BLaER1 (cell line): ENCODE data around the gene CHCHD3.

Source experiments
- H3K27ac ChIP-seq: shearing (Covaris generic); formaldehyde crosslinking; 2 replicates; pipeline ENCODE4 v1.8.1; 2022
- H3K27me3 ChIP-seq: shearing (Covaris generic); formaldehyde crosslinking; 2 replicates; pipeline ENCODE4 v1.8.1; 2022
- H3K36me3 ChIP-seq: shearing (Covaris generic); formaldehyde crosslinking; 2 replicates; pipeline ENCODE4 v1.8.1; 2022
- H3K4me1 ChIP-seq: shearing (Covaris generic); formaldehyde crosslinking; 2 replicates; pipeline ENCODE4 v1.8.1; 2022
- H3K4me2 ChIP-seq: shearing (Covaris generic); formaldehyde crosslinking; 2 replicates; pipeline ENCODE4 v1.8.1; 2022
- H3K4me3 ChIP-seq: shearing (Covaris generic); formaldehyde crosslinking; 2 replicates; pipeline ENCODE4 v1.8.1; 2022
- H3K9ac ChIP-seq: shearing (Covaris generic); formaldehyde crosslinking; 2 replicates; pipeline ENCODE4 v1.8.1; 2022
- H3K9me3 ChIP-seq: shearing (Covaris generic); formaldehyde crosslinking; 2 replicates; pipeline ENCODE4 v1.8.1; 2022
- H4K20me1 ChIP-seq: shearing (Covaris generic); formaldehyde crosslinking; 2 replicates; pipeline ENCODE4 v1.8.1; 2022
- Cebpa-rat ChIP-seq: shearing (Covaris generic); IDR thresholded peaks from 2 replicates; pipeline ENCODE4 v1.8.1; 2022

Gene CHCHD3

DNA sequence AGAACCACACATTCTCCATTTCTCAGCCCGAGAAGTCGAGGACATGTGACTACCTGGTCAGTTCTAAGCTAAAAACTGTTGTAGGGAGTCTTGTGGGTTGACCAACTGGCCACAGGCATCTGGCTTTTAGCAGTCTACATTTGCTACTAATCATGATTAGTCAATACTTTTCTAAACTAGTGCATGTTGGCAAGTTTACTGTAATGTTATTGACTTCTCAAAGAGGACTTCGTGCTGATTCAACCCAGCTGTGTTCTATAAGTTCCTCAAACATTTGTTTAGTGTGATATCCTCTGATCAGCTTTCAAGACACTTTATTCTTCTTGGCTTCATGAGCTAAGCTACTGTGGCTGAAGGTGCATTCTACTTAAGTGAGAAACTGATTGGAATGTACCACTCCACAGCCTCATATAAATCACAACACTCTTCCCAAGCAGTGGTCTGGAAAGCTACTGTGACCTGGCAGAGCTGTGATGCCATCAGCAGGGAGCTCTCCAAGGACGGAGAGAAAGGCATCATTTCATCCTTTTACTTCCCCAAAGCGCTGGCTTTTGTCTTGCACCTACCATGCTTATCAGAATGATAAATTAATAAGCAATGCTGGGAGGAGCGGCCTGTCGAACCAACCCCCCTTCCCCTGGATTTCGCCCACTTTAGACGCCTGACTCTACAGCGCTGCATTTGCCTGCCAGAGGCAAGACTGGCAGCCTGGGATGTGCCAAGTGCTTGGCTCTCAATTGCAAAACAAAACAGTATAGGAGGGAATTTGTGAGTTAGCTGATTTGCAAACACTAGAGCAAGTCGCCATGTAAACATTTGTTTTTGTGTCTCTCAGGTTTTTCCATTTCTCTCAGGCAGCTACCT is 298.9 kb downstream of the CHCHD3 start:
- TF ChIP-seq Cebpa-rat, result no peak
- Histone ChIP-seq H3K9me3 (no peaks in the 10 kb centered on the region), H3K9ac (no peak overlapping the region), H3K27me3 (no peaks in the 10 kb centered on the region), H3K36me3 (peaks cover 50% of the 10 kb centered on the region), H3K4me1 (no peaks in the 10 kb centered on the region), H3K4me2 (no peak overlapping the region), H3K27ac (no peak overlapping the region), H4K20me1 (no peaks in the 10 kb centered on the region), H3K4me3 (no peak overlapping the region)

DNA sequence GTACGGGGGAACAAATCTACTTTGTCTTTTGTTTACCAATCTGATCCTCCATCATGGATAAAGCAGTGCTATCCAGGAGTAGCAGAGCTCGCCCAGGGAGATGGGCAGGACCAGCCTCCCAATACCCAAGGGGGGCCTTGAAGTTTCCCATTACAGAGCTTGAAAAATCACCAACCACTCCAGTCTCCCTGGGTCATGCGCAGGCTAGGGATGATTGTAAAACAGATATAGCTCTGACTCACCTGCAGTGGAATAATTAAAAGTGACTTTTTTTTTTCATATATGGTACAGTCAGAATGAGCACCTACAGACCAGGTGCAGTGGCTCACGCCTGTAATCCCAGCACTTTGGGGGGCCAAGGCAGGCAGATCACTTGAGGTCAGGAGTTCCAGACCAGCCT is 301.1 kb downstream of the CHCHD3 start:
- no peak overlapping the region for H3K9ac ChIP-seq
- H3K9me3 ChIP-seq, result no peaks in the 10 kb centered on the region
- H3K36me3 ChIP-seq, result peaks cover 30% of the 10 kb centered on the region
- no peak overlapping the region for H3K4me3 ChIP-seq
- TF ChIP-seq Cebpa-rat, result no peak
- no peak overlapping the region for H3K27ac ChIP-seq
- H4K20me1 ChIP-seq, result no peaks in the 10 kb centered on the region
- no peak overlapping the region for H3K4me2 ChIP-seq
- no peaks in the 10 kb centered on the region for H3K27me3 ChIP-seq
- no peaks in the 10 kb centered on the region for H3K4me1 ChIP-seq

DNA sequence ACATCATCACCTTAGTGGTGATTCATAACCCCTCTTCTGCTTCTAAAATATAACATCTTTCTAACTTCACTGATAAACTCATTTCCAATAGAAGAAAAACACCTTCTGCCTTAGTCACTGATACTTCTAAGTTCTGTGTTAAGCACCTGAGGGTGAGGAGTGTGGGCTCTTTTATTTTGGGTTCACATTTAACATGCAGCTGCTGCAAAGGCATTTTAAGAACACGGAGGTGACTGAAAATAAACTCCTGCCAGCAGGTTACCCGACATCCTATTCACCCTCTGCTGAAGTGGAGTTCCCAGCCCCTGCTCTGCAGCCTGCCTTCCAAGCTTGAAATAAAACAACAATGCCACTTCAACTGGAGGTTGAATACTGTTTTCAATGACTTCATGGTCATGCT is 302.7 kb downstream of the CHCHD3 start:
- no peak overlapping the region for H3K27ac ChIP-seq
- no peak overlapping the region for H3K4me2 ChIP-seq
- no peaks in the 10 kb centered on the region for H3K9me3 ChIP-seq
- H4K20me1 ChIP-seq, result no peaks in the 10 kb centered on the region
- peaks cover 15% of the 10 kb centered on the region for H3K36me3 ChIP-seq
- no peak overlapping the region for H3K9ac ChIP-seq
- H3K4me3 ChIP-seq, result no peak overlapping the region
- H3K27me3 ChIP-seq, result no peaks in the 10 kb centered on the region
- no peak for TF ChIP-seq Cebpa-rat
- H3K4me1 ChIP-seq, result no peaks in the 10 kb centered on the region

DNA sequence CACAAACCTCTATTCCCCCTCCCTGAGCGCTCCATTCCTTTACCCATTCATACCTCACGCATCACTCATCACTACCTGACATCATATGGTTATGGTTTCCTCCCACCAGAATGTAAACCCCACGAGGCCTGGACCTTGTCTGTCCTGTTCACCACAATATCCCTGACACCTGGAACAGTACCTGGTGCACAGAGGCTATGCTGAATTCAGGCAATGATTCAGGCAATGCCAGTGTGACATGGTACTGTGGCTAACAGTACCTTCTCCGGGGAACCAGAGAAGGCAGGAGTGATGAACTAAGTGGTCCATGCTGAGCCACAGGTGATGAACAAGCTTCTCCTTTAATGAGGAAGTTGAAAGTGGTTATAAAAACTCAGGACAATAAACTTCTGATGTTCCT is 303.1 kb downstream of the CHCHD3 start:
- Histone ChIP-seq H3K27ac (no peak overlapping the region), H3K4me2 (no peak overlapping the region), H4K20me1 (no peaks in the 10 kb centered on the region), H3K9me3 (no peaks in the 10 kb centered on the region), H3K9ac (no peak overlapping the region), H3K36me3 (peaks cover 11% of the 10 kb centered on the region), H3K4me1 (no peaks in the 10 kb centered on the region), H3K4me3 (no peak overlapping the region), H3K27me3 (no peaks in the 10 kb centered on the region)
- TF ChIP-seq Cebpa-rat, result no peak

DNA sequence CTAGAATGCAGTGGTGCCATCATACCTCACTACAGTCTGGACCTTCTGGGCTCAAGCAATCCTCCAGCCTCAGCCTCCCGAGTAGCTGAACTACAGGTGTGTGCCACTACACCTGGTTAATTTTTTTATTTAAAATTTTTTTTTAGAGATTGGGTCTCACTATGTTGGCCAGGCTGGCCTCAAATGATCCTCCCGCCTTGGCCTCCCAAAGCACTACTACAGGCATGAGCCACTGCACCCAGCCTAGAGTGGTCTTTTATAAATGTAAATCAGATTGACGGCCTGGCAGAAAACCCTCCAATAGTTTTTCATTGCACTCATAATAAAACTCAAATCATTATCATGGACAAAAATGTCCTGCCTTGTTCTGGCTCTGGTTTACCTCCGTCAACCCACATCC is 303.9 kb downstream of the CHCHD3 start:
- Histone ChIP-seq H3K27ac (no peak overlapping the region), H3K4me2 (no peak overlapping the region), H3K9ac (no peak overlapping the region), H3K36me3 (peaks cover 4% of the 10 kb centered on the region), H4K20me1 (no peaks in the 10 kb centered on the region), H3K9me3 (no peaks in the 10 kb centered on the region), H3K4me3 (no peak overlapping the region), H3K27me3 (no peaks in the 10 kb centered on the region), H3K4me1 (no peaks in the 10 kb centered on the region)
- no peak for TF ChIP-seq Cebpa-rat

DNA sequence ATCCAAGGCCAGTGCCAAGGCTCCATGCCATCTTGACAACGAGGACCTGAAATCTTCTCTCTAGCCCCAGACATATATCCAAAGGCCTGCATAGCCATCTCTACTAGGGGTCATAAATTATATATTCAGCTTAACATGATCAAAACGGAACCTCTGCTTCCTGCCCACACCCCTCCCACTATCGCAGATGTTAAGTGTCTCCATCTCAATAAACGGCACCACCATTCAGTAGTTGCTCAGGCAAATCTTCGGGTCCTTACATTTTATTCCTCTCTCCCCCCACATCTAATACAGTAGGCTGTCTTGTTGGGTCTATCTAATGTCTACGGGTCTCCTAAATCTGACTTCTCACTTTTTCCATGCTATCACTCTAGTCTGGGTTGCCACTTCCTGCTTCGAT is 304.5 kb downstream of the CHCHD3 start:
- Histone ChIP-seq H3K9me3 (no peaks in the 10 kb centered on the region), H4K20me1 (no peaks in the 10 kb centered on the region), H3K4me2 (no peak overlapping the region), H3K27ac (no peak overlapping the region), H3K4me3 (no peak overlapping the region), H3K27me3 (no peaks in the 10 kb centered on the region), H3K36me3 (no peaks in the 10 kb centered on the region), H3K9ac (no peak overlapping the region), H3K4me1 (no peaks in the 10 kb centered on the region)
- TF ChIP-seq Cebpa-rat, result no peak

DNA sequence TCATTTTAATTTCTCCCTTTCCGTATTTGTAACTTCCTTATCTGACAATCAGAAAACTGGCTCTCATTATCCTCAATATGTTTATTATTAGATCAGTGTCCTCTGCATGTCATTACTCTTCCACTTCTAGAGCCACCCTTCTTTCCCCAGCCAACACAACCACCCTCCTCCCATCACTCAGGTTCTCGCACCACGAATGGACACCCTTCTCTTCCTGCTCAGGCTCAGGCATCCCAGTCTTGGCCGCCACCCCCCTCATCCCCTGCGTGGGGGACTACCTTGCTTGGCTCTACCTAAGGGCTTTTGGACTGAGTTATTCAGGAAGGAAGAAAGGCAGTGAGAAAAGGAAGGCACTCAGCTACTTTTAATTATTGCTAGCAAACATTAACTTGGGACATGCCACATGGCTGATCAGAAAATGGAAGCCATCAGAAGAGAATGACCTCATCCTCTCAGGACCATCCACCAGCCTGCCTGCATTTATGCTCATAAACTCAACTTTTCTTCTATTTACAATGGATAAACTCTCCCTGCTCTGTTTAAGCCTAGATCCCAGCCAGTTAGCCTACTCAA is 305.8 kb downstream of the CHCHD3 start:
- Histone ChIP-seq H4K20me1 (no peaks in the 10 kb centered on the region), H3K36me3 (no peaks in the 10 kb centered on the region), H3K27ac (no peak overlapping the region), H3K9ac (no peak overlapping the region), H3K27me3 (no peaks in the 10 kb centered on the region), H3K9me3 (no peaks in the 10 kb centered on the region), H3K4me3 (no peak overlapping the region), H3K4me1 (peaks cover 8% of the 10 kb centered on the region), H3K4me2 (no peak overlapping the region)
- no peak for TF ChIP-seq Cebpa-rat

DNA sequence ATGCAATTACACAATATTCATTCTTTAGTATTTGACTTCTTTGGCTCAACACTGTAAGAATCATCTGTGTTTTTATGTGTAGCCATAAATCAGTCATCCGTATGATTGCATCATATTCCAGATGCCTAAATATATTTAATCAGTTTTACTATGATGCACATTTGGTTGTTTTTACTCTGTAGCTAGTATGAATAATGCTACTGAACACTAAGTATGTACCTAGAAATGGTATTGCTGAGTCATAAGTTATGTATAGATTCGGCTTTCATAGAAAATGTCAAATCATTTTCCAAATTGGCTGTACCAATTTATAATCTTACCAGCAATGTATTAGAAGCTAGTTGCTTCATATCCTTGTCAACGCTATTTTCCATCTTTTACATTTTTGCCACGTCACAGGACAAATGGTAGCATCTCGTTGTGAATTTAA is 308.3 kb downstream of the CHCHD3 start:
- no peak overlapping the region for H3K4me2 ChIP-seq
- no peak overlapping the region for H3K4me3 ChIP-seq
- H4K20me1 ChIP-seq, result no peaks in the 10 kb centered on the region
- H3K9me3 ChIP-seq, result peaks cover 23% of the 10 kb centered on the region
- peaks cover 13% of the 10 kb centered on the region for H3K4me1 ChIP-seq
- H3K9ac ChIP-seq, result no peak overlapping the region
- no peaks in the 10 kb centered on the region for H3K36me3 ChIP-seq
- H3K27me3 ChIP-seq, result no peaks in the 10 kb centered on the region
- TF ChIP-seq Cebpa-rat, result no peak; the same call in 1 of the 2 replicates
- H3K27ac ChIP-seq, result no peak overlapping the region

DNA sequence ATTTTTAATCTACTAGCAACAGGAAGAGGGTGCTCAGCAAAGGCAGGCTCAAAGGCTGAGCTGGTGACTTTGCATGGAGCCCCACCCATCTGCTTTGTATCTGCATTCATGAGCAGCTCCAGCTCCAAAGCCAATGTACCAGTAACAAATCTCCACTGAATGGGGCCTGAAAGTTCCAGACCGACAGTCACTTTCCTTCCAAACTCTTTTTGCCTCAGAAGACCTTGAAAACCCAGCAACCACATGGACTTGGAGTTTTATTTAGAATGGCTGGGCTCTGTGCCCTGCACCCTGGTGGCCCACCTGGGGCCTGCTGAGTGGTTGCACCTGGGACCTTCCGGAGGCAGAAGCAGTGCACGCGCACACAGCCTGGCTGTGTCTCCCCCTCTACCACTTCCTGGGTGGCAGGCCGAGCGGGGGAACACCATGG is 310.6 kb downstream of the CHCHD3 start:
- H3K4me2 ChIP-seq, result peak overlapping the region; percentile 51
- no peaks in the 10 kb centered on the region for H3K27me3 ChIP-seq
- H3K4me1 ChIP-seq, result peaks cover 13% of the 10 kb centered on the region
- H3K9me3 ChIP-seq, result peaks cover 24% of the 10 kb centered on the region
- TF ChIP-seq Cebpa-rat, result no peak
- no peaks in the 10 kb centered on the region for H3K36me3 ChIP-seq
- H3K27ac ChIP-seq, result no peak overlapping the region
- no peak overlapping the region for H3K4me3 ChIP-seq
- H4K20me1 ChIP-seq, result no peaks in the 10 kb centered on the region
- no peak overlapping the region for H3K9ac ChIP-seq

DNA sequence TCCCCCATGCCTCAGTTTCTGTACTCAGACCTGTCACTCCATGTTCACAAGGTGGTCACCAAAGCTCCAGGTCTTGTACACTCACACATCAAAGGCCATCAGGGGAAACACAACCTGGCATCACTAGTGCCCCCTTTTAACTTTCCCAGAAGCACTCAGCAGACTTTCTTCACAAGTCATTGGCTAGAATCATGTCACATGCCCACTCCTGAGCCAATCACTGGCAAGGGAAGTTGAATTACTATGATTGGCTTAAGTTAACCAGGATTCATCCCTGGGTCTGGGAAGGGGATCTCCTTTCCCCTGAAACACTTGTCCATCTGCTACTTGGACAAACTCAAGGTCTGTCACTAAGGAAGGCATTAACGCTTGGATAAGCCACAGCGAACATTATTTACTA is 311.8 kb downstream of the CHCHD3 start:
- H3K27me3 ChIP-seq, result no peaks in the 10 kb centered on the region
- H3K4me1 ChIP-seq, result peaks cover 13% of the 10 kb centered on the region
- no peaks in the 10 kb centered on the region for H4K20me1 ChIP-seq
- H3K4me2 ChIP-seq, result no peak overlapping the region
- H3K36me3 ChIP-seq, result no peaks in the 10 kb centered on the region
- no peak for TF ChIP-seq Cebpa-rat
- H3K4me3 ChIP-seq, result no peak overlapping the region
- H3K9ac ChIP-seq, result no peak overlapping the region
- no peak overlapping the region for H3K27ac ChIP-seq
- peaks cover 24% of the 10 kb centered on the region for H3K9me3 ChIP-seq
